Neuronal stem cell (in vitro differentiated cells): ENCODE data around the gene KDELR1.
"Not testable (repeated sequence)": the region's sequence is repeated elsewhere in the genome, so short reads cannot be mapped to it uniquely, and the experiment has no call there.

Source experiments
- DNase-seq: peaks from one replicate; pipeline ENCODE4 v3.0.0-alpha.2; 2013; ENCODE audit warnings: low spot score
- H2AFZ ChIP-seq: one replicate; pipeline ENCODE4 v1.6.1; 2013; ENCODE audit warnings: mild to moderate bottlenecking, low read length, inconsistent platforms
- H2AK5ac ChIP-seq: 2 replicates; pipeline ENCODE4 v1.6.1; 2013; ENCODE audit warnings: low read depth, mild to moderate bottlenecking, inconsistent platforms, low read length, moderate library complexity, mixed read lengths
- H2BK120ac ChIP-seq: 2 replicates; pipeline ENCODE4 v1.6.1; 2013; ENCODE audit warnings: low read depth, mild to moderate bottlenecking, inconsistent platforms, low read length, moderate library complexity, mixed read lengths
- H2BK12ac ChIP-seq: one replicate; pipeline ENCODE4 v1.6.1; 2013; ENCODE audit warnings: low read length, inconsistent platforms
- H2BK15ac ChIP-seq: 2 replicates; pipeline ENCODE4 v1.6.1; 2013; ENCODE audit warnings: mild to moderate bottlenecking, low read length, inconsistent platforms, mixed read lengths
- H2BK5ac ChIP-seq: one replicate; pipeline ENCODE4 v1.6.1; 2013; ENCODE audit warnings: inconsistent platforms, mild to moderate bottlenecking, low read length, moderate library complexity
- H3K14ac ChIP-seq: one replicate; pipeline ENCODE4 v1.6.1; 2013; ENCODE audit warnings: low read length, inconsistent platforms
- H3K18ac ChIP-seq: 2 replicates; pipeline ENCODE4 v1.6.1; 2013; ENCODE audit warnings: low read length, inconsistent platforms
- H3K23ac ChIP-seq: 2 replicates; pipeline ENCODE4 v1.6.1; 2013; ENCODE audit warnings: low read depth, mild to moderate bottlenecking, mixed read lengths, low read length, inconsistent platforms; ENCODE audit not compliant: poor library complexity
- H3K27ac ChIP-seq: replicated peaks from 3 replicates; pipeline ENCODE4 v1.5.1; 2013; ENCODE audit warnings: low read length, inconsistent platforms
- H3K27me3 ChIP-seq, 3 experiments: 2 replicates each; pipeline ENCODE4 v1.6.1; 2013; ENCODE audit warnings: low read length in 3 of 3, mild to moderate bottlenecking in 2 of 3, inconsistent platforms in 1 of 3, low read depth in 1 of 3, mixed read lengths in 1 of 3, moderate library complexity in 1 of 3; ENCODE audit not compliant: control insufficient read depth in 3 of 3, insufficient read depth in 3 of 3
- H3K36me3 ChIP-seq, 2 donors: replicated peaks in 1 of 2; 2 replicates each; pipeline ENCODE4 v1.6.1; 2013; ENCODE audit warnings: low read length in 2 of 2; ENCODE audit not compliant: control insufficient read depth in 2 of 2, insufficient read depth in 2 of 2
- H3K4ac ChIP-seq: 2 replicates; pipeline ENCODE4 v1.6.1; 2013; ENCODE audit warnings: inconsistent platforms, mild to moderate bottlenecking, low read length, moderate library complexity
- H3K4me1 ChIP-seq, 2 donors: 1 replicate in 1 of 2; 2 replicates in 1 of 2; pipeline ENCODE4 v1.6.1; 2013; ENCODE audit warnings: low read length in 2 of 2, low read depth in 1 of 2; ENCODE audit not compliant: control insufficient read depth in 2 of 2, insufficient read depth in 1 of 2
- H3K4me2 ChIP-seq: one replicate; pipeline ENCODE4 v1.6.1; 2013; ENCODE audit warnings: mild to moderate bottlenecking, low read length, inconsistent platforms; ENCODE audit not compliant: insufficient read depth, poor library complexity, severe bottlenecking
- H3K4me3 ChIP-seq, 2 donors: 2 replicates each; pipeline ENCODE4 v1.5.1; 2013; ENCODE audit warnings: low read length in 2 of 2, mild to moderate bottlenecking in 2 of 2, inconsistent platforms in 1 of 2, moderate library complexity in 1 of 2
- H3K79me1 ChIP-seq: one replicate; pipeline ENCODE4 v1.6.1; 2013; ENCODE audit warnings: low read depth, mild to moderate bottlenecking, inconsistent platforms, low read length, moderate library complexity
- H3K9ac ChIP-seq: one replicate; pipeline ENCODE4 v1.6.1; 2013; ENCODE audit warnings: mild to moderate bottlenecking, low read depth, low read length, inconsistent platforms; ENCODE audit not compliant: poor library complexity
- H3K9me3 ChIP-seq, 2 donors: replicated peaks in 1 of 2; 2 replicates each; pipeline versions ENCODE3 to v1.6.1; 2013; ENCODE audit warnings: low read length in 2 of 2, mild to moderate bottlenecking in 2 of 2, inconsistent platforms in 1 of 2, low read depth in 1 of 2, mixed read lengths in 1 of 2, moderate library complexity in 1 of 2; ENCODE audit not compliant: control insufficient read depth in 2 of 2, insufficient read depth in 1 of 2
- H4K8ac ChIP-seq: one replicate; pipeline ENCODE4 v1.6.1; 2013; ENCODE audit warnings: low read depth, mild to moderate bottlenecking, inconsistent platforms, low read length, moderate library complexity
- H4K91ac ChIP-seq: one replicate; pipeline ENCODE4 v1.6.1; 2013; ENCODE audit warnings: low read length, low read depth, mild to moderate bottlenecking, inconsistent platforms; ENCODE audit not compliant: poor library complexity
- WGBS, 2 donors: extraction: QIAGEN DNeasy Blood & Tissue Kit; methylation state at CpG; one replicate each; pipeline ENCODE4 v1.1.7; 2013; ENCODE audit warnings: missing lambda C conversion rate in 2 of 2, mixed read lengths in 1 of 2; ENCODE audit not compliant: insufficient read length in 2 of 2, insufficient replicate concordance in 1 of 2; ENCODE audit errors: extremely low coverage in 2 of 2; 5-methylcytosine and 5-hydroxymethylcytosine counted together

Gene KDELR1

DNA sequence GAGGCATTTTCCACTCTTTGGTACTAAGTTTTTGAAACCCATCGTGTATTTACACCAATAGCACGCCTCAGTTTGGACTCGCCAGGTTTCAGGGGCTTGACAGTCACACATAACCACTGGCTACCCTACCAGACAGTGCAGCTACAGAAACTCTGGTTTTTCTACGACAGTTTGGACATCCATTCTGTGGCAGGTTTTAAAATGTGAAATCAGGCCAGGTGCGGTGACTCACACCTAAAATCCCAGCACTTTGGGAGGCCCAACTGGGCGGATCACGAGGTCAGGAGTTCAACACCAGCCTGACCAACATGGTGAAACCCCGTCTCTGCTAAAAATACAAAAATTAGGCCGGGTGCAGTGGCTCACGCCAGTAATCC is 13.2 kb downstream of the KDELR1 start:
- Histone ChIP-seq H3K9me3 (no peaks in the 10 kb centered on the region), H3K36me3 (peaks cover 9 to 19% of the 10 kb centered on the region in 2 donors), H3K27ac (no peak overlapping the region), H3K4me2 (no peak overlapping the region), H3K4me3 (no peak overlapping the region), H2BK5ac (no peak overlapping the region), H2BK12ac (no peak overlapping the region), H3K4me1 (no peaks in the 10 kb centered on the region), H3K23ac (no peak overlapping the region), H3K27me3 (peaks cover 0 to 4% (median 0%) of the 10 kb centered on the region in 3 experiments), H3K9ac (no peak overlapping the region), H2BK120ac (no peak overlapping the region), H3K79me1 (no peaks in the 10 kb centered on the region), H2AK5ac (no peak overlapping the region), H4K91ac (no peak overlapping the region), H2BK15ac (no peak overlapping the region), H2AFZ (no peak overlapping the region), H3K4ac (no peak overlapping the region), H3K18ac (no peak overlapping the region), H4K8ac (no peak overlapping the region), H3K14ac (no peak overlapping the region)
- WGBS, 2 donors = no CpG with 5 or more reads among the region's 10 CpGs
- DNase-seq = no peak

DNA sequence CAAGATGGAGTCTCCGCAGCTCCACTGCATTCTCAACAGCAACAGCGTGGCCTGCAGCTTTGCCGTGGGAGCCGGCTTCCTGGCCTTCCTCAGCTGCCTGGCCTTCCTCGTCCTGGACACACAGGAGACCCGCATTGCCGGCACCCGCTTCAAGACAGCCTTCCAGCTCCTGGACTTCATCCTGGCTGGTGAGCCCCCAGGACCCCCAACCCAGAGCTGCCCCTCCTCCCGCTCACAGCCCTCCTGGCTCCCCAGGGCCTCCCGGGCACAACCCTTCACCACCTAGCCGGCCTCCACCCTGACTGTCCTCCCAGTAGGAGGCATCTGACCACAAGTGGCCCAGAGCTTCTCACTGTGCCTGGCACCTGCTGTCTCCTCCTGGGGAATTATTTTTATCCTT is 17.8 kb downstream of the KDELR1 start:
- Histone ChIP-seq H2BK15ac (peak overlapping the region; percentile 62), H3K23ac (no peak overlapping the region), H2AK5ac (peak overlapping the region; percentile 33), H2BK5ac (no peak overlapping the region), H2AFZ (peak overlapping the region; percentile 77), H2BK12ac (no peak overlapping the region), H2BK120ac (peak overlapping the region; percentile 65), H3K36me3 (peaks cover 0 to 2% of the 10 kb centered on the region in 2 donors), H4K8ac (no peak overlapping the region), H3K4ac (no peak overlapping the region), H3K18ac (peak overlapping the region; percentile 59), H3K9me3 (no peaks in the 10 kb centered on the region), H3K79me1 (no peaks in the 10 kb centered on the region), H3K4me2 (no peak overlapping the region), H3K14ac (no peak overlapping the region), H3K4me3 (no peak overlapping the region), H3K9ac (peak overlapping the region; percentile 30), H3K27me3 (peaks cover 0 to 20% (median 0%) of the 10 kb centered on the region in 3 experiments), H3K4me1 (peaks cover 2 to 3% of the 10 kb centered on the region in 2 donors), H4K91ac (no peak overlapping the region), H3K27ac (no peak overlapping the region)
- no peak for DNase-seq
- no CpG with 5 or more reads among the region's 11 CpGs for WGBS, 2 donors

DNA sequence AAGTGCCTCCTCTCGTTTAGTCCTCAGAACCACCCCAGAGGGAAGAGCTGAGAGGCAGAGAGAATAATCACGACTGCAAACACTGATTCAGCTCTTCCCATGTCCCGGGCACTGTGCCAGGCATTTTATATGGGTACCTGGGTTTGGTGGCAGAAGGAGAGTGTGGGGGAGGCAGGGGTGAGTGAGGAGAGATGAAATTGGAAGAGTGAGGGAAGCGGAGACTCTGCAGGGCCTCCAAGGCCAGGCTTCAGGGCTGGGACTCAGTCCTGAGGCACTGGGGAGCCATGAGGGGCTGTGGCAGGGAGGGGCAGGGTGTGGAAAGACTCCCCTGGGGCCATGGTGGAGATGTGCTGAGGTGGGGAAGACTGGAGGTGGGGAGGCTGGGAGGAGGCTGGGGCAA is 18.4 kb downstream of the KDELR1 start:
- Histone ChIP-seq H3K14ac (peak overlapping the region; percentile 58), H2BK15ac (peak overlapping the region; percentile 62), H3K27ac (no peak overlapping the region), H2BK5ac (no peak overlapping the region), H3K23ac (no peak overlapping the region), H2BK12ac (peak overlapping the region; percentile 65), H3K9me3 (no peaks in the 10 kb centered on the region), H3K4me2 (no peak overlapping the region), H2AK5ac (peak overlapping the region; percentile 33), H3K18ac (peak overlapping the region; percentile 86), H2AFZ (peak overlapping the region; percentile 77), H2BK120ac (peak overlapping the region; percentile 65), H4K8ac (no peak overlapping the region), H3K9ac (peak overlapping the region; percentile 30), H3K4ac (no peak overlapping the region), H3K4me3 (no peak overlapping the region), H3K27me3 (peaks cover 0 to 20% (median 0%) of the 10 kb centered on the region in 3 experiments), H3K79me1 (no peaks in the 10 kb centered on the region), H4K91ac (no peak overlapping the region), H3K36me3 (peaks cover 0 to 2% of the 10 kb centered on the region in 2 donors), H3K4me1 (peaks cover 2 to 3% of the 10 kb centered on the region in 2 donors)
- no CpG with 5 or more reads among the region's 4 CpGs for WGBS, 2 donors
- DNase-seq = no peak

DNA sequence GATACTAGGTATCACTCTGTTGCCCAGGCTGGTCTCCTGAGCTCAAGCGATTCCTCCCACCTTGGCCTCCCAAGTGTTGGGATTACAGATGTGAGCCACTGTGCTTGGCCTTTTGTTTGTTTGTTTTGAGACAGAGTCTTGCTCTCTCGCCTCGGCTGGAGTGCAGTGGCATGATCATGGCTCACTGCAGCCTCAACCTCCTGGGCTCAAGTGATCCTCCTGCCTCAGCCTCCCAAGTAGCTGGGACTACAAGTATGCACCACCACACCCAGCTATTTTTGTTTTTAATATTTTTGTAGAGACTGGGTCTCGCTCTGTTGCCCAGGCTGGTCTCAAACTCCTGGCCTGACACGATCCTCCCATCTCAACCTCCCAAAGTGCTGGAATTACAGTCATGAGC is 19.6 kb downstream of the KDELR1 start:
- not testable (repeated sequence) for H3K9ac ChIP-seq, DNase-seq, H3K36me3 ChIP-seq, H3K27ac ChIP-seq, H2BK12ac ChIP-seq, H2BK5ac ChIP-seq, H2BK15ac ChIP-seq, H4K8ac ChIP-seq, H4K91ac ChIP-seq, H3K14ac ChIP-seq, H3K18ac ChIP-seq, H3K9me3 ChIP-seq, H3K4me1 ChIP-seq, H3K4ac ChIP-seq, H2AK5ac ChIP-seq, H2BK120ac ChIP-seq, H2AFZ ChIP-seq, H3K4me2 ChIP-seq, H3K23ac ChIP-seq, H3K4me3 ChIP-seq, H3K79me1 ChIP-seq
- H3K27me3 ChIP-seq = peaks cover 0 to 25% (median 0%) of the 10 kb centered on the region in 3 experiments
- WGBS, 2 donors = no CpG with 5 or more reads among the region's 5 CpGs
